RWPE1 (cell line): ENCODE measurements around the gene RALGPS1.

Experiments used
- CTCF ChIA-PET: fragments of 350-600 bp; sonication (Branson Sonifier 250); formaldehyde crosslinking; extraction: SDS; loops from one replicate; lab custom pipeline; 2021; lab: Yijun Ruan, JAX
- POLR2A ChIA-PET: fragments of 400-600 bp; formaldehyde crosslinking; extraction: SDS; loops from one replicate; lab custom pipeline; 2020; ENCODE audit warnings: antibody characterized with exemption; ENCODE audit not compliant: low non-redundant PET; lab: Yijun Ruan, JAX
- DNase-seq: peaks from one replicate; pipeline ENCODE4 v3.0.0; 2012; ENCODE audit warnings: low spot score
- H3K27ac ChIP-seq: fragments of 450-650 bp; 2 replicates; pipeline ENCODE4 v1.5.1; 2017
- CTCF ChIP-seq: fragments of 450-650 bp; conservative IDR thresholded peaks from 2 replicates; pipeline ENCODE4 v1.5.1; 2017; ENCODE audit warnings: low read depth, mild to moderate bottlenecking

Gene RALGPS1

GRCh38 chr9:127267793-127268525 lies 353.4 kb downstream of the RALGPS1 start:
- DNase-seq: no peak
- no peak overlapping the region for H3K27ac ChIP-seq
- no peak for TF ChIP-seq CTCF
- CTCF ChIA-PET: no interaction called here
- POLR2A ChIA-PET: no interaction called here

DNA sequence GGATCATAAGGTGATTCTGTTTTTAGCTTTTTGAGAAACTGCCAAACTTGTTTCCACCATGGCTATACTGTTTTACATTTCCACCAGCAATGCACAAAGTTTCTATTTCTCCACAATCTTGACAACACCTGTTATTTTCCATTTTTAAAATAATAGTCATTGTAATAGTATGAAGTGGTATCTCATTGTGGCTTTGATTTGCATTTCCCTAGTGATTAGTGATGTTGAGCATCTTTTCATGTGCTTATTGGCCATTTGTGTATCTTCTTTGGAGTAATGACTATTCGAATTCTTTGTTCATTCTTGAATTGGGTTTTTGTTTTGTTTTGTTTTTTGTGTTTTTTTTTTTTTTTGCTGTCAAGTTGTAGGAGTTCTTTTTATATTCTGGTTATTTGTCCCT lies 354.9 kb downstream of the RALGPS1 start:
- H3K27ac ChIP-seq: no peak overlapping the region
- ChIA-PET CTCF (interaction anchor here (0.7 kb wide), 1 partner anchor 95 kb away, joined by 3 read pairs; no protein-coding TSS in a partner anchor), POLR2A (no interaction called here)
- TF ChIP-seq CTCF: no peak
- no peak for DNase-seq
